Dedifferentiated amniotic fluid mesenchymal stem cell (primary cell): ENCODE measurements around the gene MBTPS2.
"Not testable (repeated sequence)": the region's sequence is repeated elsewhere in the genome, so short reads cannot be mapped to it uniquely, and the experiment has no call there.

ENCODE experiments used
- DNase-seq: peaks from one replicate; pipeline ENCODE4 v3.0.0-alpha.2; 2016; ENCODE audit errors: extremely low spot score

MBTPS2 gene

GRCh38 chrX:21856504-21856903, 17.1 kb downstream of the MBTPS2 start:
- DNase-seq: no peak

DNA sequence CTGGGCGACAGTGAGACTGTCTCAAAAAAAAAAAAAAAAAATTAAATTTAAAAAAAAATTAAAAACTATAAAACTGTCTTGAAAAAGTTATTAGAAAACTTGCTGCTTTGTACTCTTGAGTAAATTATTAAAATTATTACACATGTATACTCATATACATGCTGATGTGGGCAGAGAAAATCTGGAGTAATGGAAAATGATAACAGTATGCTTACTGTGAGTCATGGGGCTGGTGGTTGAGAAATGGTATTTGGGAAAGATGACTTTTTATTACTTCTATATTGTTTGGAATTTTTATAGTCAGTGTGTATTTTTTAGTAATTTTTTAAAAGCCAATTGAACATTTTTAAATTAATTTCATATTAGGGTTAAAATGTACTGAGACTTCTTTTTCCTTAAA, 23.8 kb downstream of the MBTPS2 start:
- DNase-seq: no peak

- DNase-seq: no peak
These were observed 26.0 kb downstream of the MBTPS2 start for GRCh38 chrX:21865436-21865835.

- peak; percentile 40 for DNase-seq
These were observed 31.1 kb downstream of the MBTPS2 start for GRCh38 chrX:21870494-21870893.

DNA sequence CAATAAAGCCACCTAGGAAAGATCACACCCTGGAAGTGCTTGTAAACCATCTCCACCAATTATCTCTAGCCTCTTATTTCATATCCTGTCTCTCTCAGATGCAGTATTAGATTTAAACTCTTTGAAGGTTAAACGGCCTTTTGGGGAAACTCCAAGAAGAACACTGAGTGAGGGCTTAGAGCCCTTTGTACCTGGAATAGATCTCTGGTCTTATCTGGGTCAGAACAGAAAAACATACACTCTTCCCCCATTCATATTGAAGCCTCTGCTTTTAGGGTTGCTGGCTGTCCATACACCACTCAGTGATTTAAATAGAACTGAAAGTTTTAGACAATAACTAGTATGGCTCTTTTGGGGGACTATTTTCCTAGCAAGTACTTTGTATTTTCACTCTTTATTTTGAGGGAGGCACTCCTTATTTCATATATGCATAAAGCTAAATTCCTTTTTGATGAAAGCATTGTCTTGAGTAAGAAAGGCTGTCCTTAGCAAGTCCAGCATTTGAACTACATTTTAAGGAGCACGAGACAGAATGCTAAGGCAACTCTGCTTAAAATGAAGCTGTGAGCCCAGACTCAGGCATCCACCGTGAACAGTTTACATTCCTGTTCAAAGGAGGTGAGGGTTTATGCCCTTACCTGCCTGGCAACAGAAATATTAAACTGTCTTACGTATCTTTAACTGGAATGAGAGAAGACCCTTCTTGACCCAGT, 33.8 kb downstream of the MBTPS2 start:
- no peak for DNase-seq

DNA sequence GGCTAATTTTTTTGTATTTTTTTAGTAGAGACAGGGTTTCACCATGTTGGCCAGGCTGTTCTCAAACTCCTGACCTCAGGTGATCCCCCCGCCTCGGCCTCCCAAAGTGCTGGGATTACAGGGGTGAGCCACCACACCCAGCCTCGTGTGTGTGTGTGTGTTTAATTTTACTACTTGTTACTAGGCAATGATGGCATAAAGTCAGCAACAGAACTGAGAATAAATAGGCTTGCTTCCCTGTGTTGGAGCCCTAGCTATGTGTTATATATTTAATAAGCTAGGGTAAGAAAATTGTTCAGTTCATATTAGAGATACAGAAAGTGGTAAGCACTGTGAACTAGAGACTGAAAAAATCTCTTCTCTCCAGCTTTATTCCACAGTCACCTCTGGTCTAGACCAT, 34.8 kb downstream of the MBTPS2 start:
- not testable (repeated sequence) for DNase-seq

GRCh38 chrX:21875013-21875412, 35.6 kb downstream of the MBTPS2 start:
- DNase-seq: no peak

- no peak for DNase-seq
These were observed 42.6 kb downstream of the MBTPS2 start for GRCh38 chrX:21881881-21882574.

- DNase-seq: no peak
These were observed 43.8 kb downstream of the MBTPS2 start for GRCh38 chrX:21883258-21883657.

DNA sequence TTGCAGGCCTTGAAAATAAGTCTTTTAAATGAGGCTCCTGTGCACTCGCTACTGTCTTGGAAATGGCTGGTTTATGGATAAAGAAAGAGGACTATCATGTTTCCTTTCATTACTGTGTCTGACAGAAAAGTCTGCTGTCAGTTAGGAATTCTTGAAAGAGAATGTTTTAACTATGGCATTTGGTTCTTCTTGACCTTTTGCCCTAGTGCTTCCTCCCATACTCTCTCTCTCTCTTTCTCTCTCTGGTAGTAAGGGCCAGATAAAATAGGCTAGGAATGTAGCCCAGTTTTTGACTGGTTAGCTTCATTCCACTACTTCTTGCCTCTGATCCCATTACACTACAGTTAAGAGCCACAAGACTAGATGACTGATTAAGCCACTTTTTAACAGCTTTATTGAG, 46.2 kb downstream of the MBTPS2 start:
- peak; percentile 34 for DNase-seq

GRCh38 chrX:21905313-21905712, 65.9 kb downstream of the MBTPS2 start:
- DNase-seq: no peak

DNA sequence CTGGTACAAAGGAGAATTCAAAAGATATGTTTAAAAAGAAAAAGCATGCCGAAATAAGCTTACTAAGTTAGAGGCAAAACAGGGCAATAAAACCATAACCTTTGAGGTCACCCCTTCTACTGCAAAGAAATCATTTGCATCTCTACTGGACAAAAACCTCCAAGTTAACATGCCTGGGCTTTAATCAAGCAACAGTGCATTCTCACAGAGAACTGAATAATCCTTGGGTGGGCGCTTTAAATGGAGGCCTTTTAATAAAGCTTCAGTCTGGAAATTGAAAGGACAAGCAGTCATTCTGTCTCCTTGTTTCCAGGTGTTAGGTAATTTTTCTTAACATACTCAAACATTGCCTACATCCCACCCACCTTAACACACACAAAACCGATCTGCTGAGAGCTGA, 66.5 kb downstream of the MBTPS2 start:
- no peak for DNase-seq

DNA sequence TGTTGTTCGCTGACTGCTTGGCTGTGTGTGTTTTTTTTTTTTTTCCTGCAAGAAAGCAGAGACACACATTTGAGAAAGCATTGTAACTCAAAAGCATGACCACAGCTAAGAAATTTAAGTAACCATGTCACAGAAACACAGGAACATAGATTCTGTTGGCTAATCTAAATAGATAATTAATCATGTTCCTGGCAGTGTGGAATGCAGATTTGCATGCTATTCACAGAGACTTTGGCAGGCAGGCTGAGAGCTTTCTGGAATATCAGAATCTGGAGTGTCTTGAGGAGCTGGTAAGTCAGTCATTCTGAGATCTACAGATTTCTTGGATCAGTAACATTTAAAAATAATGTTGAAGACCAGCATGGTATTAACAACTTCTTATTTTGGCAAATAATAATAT, 67.8 kb downstream of the MBTPS2 start:
- no peak for DNase-seq

GRCh38 chrX:21911481-21911880, 72.1 kb downstream of the MBTPS2 start:
- no peak for DNase-seq

DNA sequence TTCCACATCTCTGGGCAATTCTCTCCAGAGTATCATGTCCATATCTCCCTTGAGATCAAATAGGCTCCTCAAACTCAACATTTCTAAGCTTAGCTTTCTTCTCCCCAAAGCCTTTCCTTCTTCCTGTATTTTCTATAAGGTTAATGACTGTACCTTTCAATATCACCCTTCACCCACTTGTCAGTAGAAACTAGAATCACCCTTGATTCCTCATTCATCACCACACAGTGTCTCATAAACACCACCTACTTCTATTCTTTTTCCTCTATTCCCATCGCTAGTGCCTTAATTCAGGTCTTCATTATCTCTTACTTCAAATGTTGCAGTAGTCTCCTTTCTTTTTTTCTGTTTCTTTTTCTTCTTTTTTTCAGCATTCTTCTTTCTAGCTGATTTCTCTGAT, 72.8 kb downstream of the MBTPS2 start:
- no peak for DNase-seq

GRCh38 chrX:21912989-21913388, 73.6 kb downstream of the MBTPS2 start:
- no peak for DNase-seq

- no peak for DNase-seq
These were observed 86.7 kb downstream of the MBTPS2 start for GRCh38 chrX:21926116-21926515.

DNA sequence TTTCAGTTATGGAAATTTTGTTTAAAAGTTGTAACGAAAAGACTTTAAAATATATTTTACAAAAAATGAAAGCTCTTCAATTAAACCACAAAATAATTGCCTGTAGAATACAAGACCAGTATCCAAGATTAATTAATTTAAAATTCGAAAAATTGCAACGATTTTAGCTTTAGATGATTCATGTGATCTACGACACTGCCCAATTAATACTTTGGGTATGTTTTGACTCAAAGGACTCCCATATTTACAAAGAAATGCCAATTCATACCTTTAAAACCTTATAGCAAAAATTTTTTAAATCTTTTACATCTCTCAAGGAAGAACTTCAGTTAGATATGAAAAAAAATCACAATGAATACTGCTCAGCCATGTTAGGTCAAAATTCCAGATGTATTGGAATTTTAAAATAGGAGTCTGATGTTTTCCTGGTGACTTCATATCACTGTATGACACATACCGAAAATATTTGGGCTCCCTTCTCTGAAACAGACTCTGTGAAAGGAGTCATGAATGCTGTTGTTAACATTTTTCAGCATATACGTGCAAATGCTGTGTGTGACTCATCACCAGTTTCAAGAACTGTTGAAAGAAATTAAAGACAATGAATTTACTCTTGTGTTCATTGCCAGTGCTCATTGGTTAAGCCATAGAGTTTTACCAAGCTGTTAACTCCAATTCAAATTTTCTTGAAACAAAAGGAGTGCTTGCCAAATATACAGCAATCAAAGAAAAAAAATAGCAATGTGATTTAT, 87.3 kb downstream of the MBTPS2 start:
- DNase-seq: peak; percentile 84

GRCh38 chrX:21929209-21929608, 89.8 kb downstream of the MBTPS2 start:
- DNase-seq: no peak

GRCh38 chrX:21930986-21931385, 91.6 kb downstream of the MBTPS2 start:
- peak; percentile 14 for DNase-seq

DNA sequence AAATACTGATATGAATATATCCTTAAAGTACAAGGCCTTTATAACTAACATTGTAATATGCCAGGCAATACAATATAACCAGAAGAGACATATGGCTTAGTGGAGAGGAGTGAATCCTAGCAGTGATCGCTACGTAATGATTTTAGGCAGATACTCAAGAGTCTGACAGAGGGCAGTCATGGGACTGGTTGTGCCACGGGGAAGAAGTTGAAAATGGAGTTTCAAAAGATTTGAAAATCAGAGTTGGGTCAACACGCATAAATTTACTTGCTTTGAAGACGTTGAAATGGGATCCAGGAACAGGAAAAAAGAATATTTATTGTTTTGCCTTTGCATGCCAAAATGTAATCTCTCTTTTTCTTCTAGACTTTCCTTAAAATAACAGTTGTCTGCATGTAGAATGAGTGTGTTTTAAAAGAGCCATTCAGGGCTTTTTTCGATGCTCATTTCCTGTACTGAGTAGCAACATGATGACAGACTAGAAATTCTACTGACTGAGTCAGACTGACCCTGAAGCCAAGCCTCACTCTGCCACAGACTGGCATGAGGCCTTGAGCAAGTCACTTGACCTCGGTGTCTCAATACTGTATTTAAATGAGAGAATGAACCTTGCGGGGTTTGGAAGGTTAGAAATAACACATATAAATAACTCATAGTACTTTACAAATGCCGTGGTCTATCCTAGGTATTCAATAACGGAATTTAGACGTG, 93.0 kb downstream of the MBTPS2 start:
- DNase-seq: peak; percentile 79

GRCh38 chrX:21933077-21933476, 93.7 kb downstream of the MBTPS2 start:
- no peak for DNase-seq
